ENCODE data around the gene SETX. TPM values are rescaled to one million over a fixed set of nuclear protein-coding genes. Genes with fewer than 3 reads are reported as not detected.

SETX gene
- total and polyA plus RNA-seq, 10 of the 15 experiments (the other 5 are each of a cell fraction or from before 2014, with no cell fraction given) = 15.8 to 75.7 (median 37.0) TPM

GRCh38 chr9:132301521-132301920, 53.3 kb downstream of the SETX start:
- Histone ChIP-seq H3K27me3 (replicated peaks in 1 of 2; ENCODE audit: control insufficient read depth in 2 of 2, insufficient read depth in 2 of 2, low read length in 1 of 2) (no peaks in the 10 kb centered on the region), H3K36me3 (ENCODE audit: control insufficient read depth in 2 of 2, insufficient read depth in 2 of 2, low read length in 1 of 2) (peaks cover 12 to 33% of the 10 kb centered on the region in 2 experiments; a peak in 3 of 4 replicates), H3K9me3 (replicated peaks; ENCODE audit: control insufficient read depth, insufficient read depth, low read length) (no peaks in the 10 kb centered on the region), H3K4me1 (ENCODE audit: control insufficient read depth, insufficient read depth, low read length) (no peaks in the 10 kb centered on the region), H3K9ac (ENCODE audit: control insufficient read depth, insufficient read depth, low read length) (no peak overlapping the region), H3K4me3 (no peak overlapping the region), H2AFZ (ENCODE audit: control insufficient read depth, low read depth, low read length) (no peak overlapping the region), H3K79me2 (ENCODE audit: control insufficient read depth, insufficient read depth, low read length) (no peaks in the 10 kb centered on the region), H4K20me1 (ENCODE audit: control insufficient read depth, insufficient read depth) (no peaks in the 10 kb centered on the region), H3K27ac (ENCODE audit: control insufficient read depth, insufficient read depth) (no peak overlapping the region), H3K4me2 (ENCODE audit: control insufficient read depth, insufficient read depth) (no peak overlapping the region)
- ChIA-PET CTCF (no interaction called here), POLR2A (interaction anchor here (0.6 kb wide), 1 partner anchor 16 kb away, joined by 4 read pairs; no protein-coding TSS in a partner anchor), SMC1A (ENCODE audit: uncharacterized antibody, unreplicated experiment) (no interaction called here), RAD21 (ENCODE audit: unreplicated experiment) (no interaction called here)
- in situ Hi-C loops (cut with MboI) = no loop called here
- BruUV-seq (replicated peaks) = no TSS peak
- 98% methylated on average over 6 of the region's 6 CpGs for WGBS (ENCODE audit: insufficient coverage, insufficient replicate concordance, low lambda C conversion rate, missing lambda C conversion rate)
- intact Hi-C loops (cut with micrococcal nuclease; ENCODE audit: unreplicated experiment) = no loop called here
- DNase-seq (ENCODE audit: low read depth, low spot score) = no peak
- no peak for ATAC-seq
- no peak for FAIRE-seq
- TF ChIP-seq IRF5 (IDR thresholded peaks at IDR 0.05; ENCODE audit: borderline replicate concordance) (no peak), ZBTB40 (IDR thresholded peaks at IDR 0.05; ENCODE audit: borderline replicate concordance) (no peak), SRF (IDR thresholded peaks at IDR 0.05; ENCODE audit: low read depth in 2 of 2, low read length in 2 of 2) (no peak), CHD2 (IDR thresholded peaks at IDR 0.05; ENCODE audit: borderline replicate concordance, low read depth, low read length) (no peak)

All from GM12878 (cell line).